Measurements from ENCODE around the gene ORC1. TPM values are rescaled to one million over a fixed set of nuclear protein-coding genes. Genes with fewer than 3 reads are reported as not detected.

Gene ORC1
- total and polyA plus RNA-seq, 2 of the 8 experiments (the other 6 are each of a cell fraction or from before 2014, with no cell fraction given) = 36.9 to 49.0 TPM

DNA sequence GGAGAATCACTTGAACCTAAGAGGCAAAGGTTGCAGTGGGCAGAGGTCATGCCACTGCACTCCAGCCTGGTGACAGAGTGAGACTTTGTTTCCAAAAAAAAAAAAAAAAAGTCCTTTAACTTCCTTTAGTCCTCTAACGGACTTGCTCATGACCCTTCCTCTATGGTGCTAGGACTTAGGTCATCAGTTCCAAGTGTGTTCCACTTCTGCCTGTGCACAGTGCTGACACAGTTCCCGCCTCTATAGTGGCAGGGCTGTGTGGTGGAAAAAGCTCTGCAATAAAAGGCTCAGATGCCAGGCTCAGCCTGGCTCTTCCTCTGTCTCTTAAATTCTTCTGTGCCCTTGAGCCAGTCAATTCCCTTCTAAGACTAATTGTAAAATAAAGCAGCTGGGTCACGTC lies 60.2 kb downstream of the ORC1 start (continued):
- TF ChIP-seq CHD7 (IDR thresholded peaks at IDR 0.05; ENCODE audit: insufficient replicate concordance, low read length) (no peak), KDM5A (IDR thresholded peaks at IDR 0.05; ENCODE audit: low read length) (no peak), BACH1 (IDR thresholded peaks at IDR 0.05; ENCODE audit: low read length) (no peak)
